GM21423 (cell line): ENCODE data around the gene TCERG1L.

Source experiments
- ATAC-seq: cut with Tn5 transposase; IDR thresholded peaks from one replicate; pipeline ENCODE4 v1.9.1; 2021; ENCODE audit warnings: mild to moderate bottlenecking, moderate library complexity; ENCODE audit not compliant: unreplicated experiment

TCERG1L gene

DNA sequence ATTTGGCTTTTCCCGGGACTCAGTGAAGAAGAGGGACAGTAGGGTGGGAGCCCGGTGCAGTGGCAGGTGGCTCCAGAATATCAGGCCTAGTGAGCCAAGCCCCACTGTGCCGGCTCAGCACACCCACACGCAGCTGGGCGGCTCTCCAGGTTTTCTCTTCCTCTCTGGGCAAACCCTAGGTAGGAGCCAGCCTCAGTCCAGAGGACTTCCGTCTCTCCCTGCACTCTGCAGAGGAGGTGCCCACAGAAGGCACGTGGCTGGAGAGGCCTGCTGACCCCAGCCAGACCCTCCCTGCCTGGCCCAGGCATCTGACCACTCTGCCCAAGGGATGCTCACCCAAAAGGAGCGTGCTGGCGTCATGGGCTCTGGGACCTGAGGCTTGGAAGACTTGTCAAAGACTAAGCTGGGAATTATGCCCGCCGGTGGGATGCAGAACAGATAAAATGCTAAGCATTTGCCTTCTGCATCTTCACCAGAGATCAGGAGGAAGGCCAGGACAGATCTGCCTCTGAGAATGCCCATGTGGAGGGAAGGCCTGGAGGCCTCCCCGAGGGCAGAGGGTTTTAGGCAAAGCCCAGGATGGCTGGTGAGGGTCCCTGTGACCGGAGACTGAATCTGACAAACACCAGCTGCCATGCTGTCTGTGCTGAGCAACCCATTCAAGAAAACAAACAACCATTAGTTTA is 40.2 kb downstream of the TCERG1L start:
- no peak for ATAC-seq

DNA sequence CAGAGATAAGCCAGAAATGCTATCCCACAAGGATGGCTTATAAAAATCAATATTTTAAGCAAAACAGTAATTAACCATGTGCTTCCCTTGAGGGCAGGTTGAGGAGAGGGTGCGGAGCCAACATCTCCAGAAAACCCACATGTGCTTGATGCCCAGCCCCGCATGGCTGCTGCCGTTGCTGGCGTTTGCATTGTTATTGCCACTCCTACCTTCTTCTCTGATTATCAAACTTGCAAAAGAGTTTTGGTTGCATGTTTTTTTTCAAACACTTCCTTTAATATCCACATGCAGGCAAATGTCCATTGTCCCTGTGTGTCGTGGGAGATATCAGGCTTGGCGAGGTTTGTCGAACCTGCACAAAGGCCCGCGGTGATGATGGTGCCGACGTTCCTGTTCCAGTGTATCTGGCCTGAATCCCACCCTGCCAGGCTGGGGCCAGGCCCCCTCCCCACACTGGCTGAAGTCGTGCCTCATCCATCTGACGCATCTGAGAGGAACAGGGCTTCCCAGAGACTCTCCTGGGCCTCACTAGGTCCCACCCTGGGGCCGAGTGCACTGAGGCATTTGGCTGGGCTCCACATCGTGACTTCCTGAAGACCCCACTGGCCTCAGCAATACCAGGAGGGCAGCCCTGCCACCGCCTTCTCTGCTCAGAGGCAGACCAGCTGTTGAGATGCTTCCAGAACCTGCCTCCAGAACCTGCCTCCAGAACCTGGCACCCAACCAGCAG is 40.9 kb downstream of the TCERG1L start:
- ATAC-seq, result no peak

DNA sequence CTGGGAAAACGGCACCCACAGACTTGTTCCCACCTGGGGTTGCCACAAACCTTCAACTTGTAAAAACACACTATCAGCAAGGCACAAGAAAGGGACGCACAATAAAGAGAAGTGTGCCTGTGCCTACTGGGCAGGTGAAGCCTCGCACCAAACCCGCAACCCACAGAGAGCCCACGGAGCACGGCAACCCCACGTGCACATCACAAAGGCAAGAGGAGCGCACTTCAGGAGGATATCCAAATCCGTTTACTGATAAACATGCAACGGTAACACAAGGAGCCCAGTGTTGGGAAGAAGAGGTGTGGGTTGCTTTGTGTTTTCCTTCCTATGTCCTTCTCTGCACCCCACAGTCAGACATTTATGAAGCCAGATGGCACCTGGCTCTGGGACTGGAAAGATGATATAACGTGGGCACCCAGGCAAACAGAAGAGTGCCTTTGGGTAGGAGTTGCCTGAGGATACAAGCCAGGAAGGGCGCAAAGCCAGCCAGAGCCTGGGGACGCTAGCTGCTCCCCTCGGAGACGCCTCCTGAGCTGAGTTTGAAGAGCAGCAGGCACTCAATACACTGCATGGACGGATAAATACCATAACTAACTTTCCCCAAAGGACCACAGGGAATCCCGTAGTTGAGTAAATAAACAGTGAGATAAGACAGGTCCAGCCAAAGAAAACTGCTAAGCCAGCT is 41.6 kb downstream of the TCERG1L start:
- ATAC-seq, result no peak

DNA sequence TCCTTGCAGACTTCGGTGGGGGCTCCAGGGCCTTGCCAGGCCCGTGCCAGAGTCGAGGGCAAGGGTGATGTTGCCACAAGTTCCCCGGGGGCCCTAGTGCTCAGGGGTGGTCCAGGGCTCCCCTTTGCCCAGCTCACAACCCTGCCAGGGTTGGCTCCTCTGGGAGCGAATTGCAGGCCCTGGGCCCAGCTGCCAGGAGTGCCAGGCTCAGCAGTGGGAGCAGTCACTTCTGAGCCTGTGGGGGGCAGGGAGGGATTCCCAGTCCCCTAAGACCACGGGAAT is 43.8 kb downstream of the TCERG1L start:
- no peak for ATAC-seq

DNA sequence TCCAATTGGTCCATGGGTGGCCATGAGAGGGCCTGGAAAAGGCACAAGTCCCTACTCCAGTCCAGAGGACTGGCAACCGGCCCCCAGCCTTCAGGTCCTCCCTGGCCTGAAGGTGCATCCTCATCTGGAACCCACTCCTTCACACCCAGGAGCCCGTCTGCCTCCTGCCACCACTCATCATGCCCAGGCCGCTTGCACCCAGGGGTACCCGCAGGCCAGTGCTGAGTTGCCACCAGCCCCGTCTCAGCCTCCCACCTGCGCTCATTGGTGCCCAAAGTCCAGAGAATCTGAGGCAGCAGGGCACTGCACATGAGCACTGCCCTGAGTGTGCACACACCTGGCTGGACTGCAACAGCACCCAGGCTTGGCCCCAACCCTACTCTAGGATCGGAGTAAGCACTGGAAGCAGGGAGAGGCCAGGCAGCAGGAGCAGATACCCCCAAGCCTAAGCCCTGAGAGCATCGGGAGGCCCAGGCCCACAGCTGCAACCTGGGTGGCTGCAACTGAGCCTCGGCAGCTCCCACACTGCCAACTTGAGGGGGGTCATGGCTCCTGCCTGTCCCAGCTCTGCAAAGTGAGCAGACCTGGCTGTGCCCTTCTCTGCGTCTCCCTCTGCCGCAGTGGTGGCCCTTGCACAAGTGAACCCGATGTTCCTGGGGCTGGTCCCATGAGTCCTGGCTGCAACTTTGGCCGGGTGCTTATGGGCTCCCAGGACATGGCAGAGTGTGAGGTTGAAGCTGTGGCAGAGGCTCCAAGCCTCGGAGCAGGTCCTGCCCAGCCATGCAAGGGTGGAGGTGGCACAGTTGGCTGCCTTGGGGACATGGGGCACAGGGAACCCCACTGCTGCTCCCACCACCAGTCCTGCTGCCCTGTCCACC is 44.3 kb downstream of the TCERG1L start:
- ATAC-seq, result no peak

DNA sequence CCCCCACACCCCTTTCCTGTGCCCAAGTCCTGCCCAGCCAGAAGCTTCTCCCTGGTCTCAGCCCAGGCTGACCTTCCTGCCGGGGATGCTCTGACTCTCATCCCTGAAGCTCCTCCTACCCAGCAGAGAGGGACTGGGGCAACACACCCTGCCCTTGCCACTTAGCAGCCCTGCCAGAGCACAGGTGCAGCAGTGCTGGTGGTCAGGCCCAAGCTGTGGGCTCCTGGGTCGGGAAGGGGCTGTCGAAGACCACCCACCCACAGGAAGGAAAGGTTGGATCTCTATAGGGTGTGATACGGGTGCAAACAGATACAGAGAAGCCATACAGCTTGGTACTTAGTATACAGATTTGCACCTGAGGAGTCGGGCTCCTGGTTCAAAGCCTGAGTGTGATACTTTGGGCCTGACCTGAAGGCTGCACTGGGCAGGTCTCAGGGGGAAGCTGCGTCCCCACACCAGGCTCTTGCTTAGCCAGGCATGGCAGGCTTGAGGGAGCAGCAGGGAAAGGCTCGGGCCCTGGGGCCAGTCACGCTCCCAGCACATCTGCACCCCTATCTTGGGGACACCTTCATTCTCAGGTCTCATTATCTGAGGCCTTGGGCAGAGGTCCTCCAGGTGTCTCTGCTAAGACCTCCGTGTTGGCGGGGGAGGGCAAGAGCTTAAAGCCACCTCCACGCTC is 47.3 kb downstream of the TCERG1L start:
- ATAC-seq, result no peak

DNA sequence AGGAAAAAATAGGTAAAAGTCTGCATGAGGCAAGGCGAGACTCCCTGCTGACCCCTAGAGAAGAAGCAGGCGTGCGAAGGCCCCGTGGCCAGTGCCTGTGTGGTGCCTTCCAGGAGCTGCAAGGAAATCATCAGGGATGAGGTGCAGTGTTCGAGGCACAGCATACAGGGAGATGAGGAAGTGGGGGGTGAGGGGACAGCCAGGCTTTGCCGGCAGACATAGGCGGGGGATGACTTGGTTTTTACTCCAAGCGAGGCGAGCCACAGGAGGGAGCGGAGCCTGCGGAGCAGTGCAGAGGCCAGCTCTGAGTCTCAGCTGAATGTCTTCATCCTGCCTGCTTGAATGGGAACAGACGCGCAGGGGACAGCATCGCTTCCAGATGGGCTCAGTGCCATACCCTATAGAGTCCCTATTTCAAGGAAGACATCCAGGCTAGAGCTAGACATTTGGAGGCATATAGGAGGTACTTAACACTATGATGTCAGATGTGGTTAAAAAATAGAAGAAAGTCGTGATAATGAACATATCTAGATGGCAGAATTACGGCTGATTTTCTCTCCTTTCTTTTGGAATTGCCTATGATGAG is 49.5 kb downstream of the TCERG1L start:
- no peak for ATAC-seq

DNA sequence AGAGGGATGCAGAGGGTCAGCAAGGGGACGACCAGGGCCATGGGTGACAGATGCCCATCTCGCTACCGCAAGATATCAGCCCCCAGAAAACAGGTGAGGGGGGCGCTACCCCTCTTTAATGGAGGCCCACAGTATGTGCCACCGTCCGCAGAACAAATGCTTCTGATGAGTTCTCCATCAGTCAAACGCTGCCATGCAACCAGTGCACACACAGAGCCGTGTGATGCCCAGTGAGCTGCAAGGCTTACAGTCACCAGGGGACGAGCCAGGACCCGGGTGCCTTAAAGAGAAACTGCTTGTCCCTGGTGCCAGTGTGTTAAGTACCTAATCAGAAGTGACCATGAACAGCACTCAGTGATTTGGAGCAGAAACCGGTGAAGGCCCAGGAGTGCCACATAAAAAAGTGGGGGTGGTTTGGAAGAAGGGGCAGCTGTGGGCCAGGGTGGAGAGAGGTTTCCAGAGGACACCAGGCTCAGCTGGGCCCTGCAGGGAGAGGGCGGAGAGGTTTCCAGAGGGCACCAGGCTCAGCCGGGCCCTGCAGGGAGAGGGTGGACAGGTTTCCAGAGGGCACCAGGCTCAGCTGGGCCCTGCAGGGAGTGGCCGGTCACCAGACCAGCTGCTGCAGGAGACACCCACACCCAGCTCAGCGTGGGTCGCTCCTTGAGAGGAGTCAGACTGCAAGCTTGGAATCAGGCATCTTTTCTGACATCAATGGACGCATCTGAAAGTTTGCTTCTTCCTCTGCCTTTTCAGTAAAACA is 50.9 kb downstream of the TCERG1L start:
- no peak for ATAC-seq

DNA sequence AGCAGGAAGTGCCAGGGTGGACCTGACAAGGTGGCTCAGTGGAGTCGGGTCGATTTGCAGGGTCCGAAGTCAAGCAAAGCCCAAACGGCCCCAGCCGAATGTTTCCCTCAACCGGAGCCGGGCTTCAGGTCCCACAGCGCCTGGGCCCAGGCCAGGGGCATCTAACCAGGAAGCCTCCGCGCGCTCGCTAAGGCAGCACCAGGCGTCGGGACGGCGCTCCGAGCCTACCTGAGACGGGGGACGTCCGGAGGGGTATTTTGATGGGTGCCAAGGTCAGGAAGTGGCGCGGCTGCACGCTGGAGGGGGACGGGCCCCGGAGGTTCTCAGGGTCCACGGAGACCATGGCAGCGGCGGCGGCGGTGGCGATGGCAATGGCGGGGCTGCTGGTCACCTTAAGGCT is 51.5 kb downstream of the TCERG1L start:
- no peak for ATAC-seq

DNA sequence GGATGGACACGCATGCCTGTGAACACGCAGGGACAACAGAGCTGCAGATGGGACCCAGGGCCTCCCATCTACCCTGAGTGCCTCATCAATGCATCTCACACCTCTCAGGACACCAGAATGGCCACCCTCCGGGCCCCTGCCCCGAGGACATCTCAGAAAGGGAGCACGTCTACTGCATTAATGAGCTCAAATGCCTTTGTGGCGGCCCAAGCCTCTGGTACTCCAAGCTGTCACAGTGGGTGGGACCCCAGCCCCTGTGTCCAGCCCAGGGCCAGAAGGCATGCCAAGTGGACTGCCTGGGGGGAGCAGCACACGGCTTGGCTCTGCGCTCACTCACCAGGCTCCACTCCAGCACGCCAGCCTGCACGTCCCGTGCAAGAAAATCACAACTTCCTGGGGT is 52.0 kb downstream of the TCERG1L start:
- ATAC-seq, result no peak

DNA sequence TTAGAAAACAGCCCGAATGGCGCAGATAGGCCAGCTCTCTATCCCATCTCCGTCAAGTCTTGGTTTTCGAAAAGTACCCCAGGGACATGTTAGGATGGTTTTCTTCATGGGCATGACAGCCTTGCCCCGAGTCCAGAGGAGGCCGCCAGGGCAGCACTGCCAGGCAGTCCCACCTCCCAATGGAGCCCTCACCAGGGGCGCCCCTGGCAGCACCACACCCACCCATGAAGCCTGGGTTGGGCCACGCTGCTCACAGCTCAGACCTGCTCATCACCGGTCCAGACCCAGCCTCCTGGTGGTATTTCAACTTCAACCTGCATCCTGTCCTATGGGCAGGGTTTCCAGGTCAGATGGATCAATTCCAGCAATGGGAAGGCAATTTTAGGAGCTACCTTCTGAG is 53.3 kb downstream of the TCERG1L start:
- ATAC-seq, result no peak

DNA sequence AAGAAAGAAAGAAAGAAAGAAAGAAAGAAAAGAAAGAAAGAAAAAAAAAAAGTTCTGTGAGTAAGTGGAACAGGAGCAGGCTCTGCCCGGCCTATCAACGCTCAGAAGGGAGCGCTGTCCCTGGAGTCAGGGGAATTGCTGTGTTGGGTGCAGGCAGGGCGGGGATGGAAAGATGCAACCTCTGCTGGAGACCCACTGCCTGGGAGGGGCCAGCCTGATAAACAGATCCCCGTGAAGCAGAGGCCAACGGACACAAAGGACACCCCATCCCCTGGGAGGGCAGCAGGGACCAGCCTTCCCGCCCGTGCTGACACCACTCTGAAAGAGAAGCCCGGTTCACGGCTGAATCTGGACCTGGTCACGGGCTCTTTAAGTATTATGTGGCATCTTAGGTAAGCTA is 54.5 kb downstream of the TCERG1L start:
- no peak for ATAC-seq

DNA sequence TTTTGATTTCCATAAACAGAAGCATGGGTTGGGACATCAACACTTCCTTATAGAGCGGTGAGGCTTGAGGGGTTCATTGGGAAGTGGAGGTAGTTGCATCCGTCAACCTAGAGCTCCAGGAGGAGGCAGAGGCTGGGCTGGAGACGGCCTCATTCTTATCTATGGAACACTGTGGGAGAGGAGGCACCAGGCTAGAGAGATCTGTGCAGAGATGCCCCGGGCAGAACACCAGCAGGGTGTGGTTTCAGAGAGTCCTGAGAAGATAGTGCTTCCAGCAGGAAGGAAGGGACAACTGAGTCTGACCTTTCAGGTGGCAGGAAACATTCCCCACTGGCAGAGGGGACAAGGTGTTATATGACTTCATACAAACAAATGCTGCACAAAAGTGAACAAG is 56.7 kb downstream of the TCERG1L start:
- ATAC-seq, result no peak

DNA sequence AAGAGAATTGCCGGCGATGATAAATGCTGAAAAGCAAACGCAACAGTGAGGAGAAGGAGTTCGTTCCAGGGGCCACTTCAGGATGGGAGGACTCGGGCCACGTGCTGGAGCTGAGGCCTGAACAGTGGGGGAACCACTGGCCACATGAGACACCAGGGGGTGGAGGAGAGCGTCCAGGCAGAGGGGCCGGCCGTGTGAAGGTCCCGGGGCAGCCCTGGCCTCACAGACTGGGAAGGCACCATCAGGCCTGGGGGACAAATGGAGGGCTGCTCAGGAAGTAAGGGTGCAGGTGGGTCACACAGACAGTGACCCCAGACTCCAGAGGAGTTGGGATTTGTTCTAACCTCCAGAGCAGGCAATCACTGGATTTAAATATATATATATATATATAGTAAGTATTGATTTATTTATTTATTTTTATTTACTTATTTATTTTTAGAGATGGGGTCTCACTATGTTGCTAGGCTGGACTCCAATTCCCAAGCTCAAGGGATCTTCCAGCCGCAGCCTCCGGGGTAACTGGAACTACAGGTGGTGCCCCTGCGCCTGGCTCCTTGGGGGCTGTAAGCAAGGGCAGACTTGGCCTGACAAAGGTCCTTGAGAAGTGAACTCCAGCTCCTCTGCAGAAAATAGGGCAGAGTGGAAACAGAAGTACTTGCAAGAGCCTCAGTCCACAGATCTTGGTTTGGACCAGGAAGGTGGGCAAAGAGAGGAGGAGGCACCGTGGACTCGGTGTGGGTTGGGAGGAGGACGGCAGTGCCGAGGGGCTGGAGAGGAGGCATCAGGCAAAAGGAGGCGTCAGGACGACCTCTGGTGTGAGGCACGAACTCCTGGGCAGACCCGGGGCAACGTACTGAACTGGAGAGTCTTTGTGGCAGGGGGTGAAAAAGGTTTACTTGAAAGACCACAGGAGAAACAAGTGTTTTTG is 57.3 kb downstream of the TCERG1L start:
- no peak for ATAC-seq

DNA sequence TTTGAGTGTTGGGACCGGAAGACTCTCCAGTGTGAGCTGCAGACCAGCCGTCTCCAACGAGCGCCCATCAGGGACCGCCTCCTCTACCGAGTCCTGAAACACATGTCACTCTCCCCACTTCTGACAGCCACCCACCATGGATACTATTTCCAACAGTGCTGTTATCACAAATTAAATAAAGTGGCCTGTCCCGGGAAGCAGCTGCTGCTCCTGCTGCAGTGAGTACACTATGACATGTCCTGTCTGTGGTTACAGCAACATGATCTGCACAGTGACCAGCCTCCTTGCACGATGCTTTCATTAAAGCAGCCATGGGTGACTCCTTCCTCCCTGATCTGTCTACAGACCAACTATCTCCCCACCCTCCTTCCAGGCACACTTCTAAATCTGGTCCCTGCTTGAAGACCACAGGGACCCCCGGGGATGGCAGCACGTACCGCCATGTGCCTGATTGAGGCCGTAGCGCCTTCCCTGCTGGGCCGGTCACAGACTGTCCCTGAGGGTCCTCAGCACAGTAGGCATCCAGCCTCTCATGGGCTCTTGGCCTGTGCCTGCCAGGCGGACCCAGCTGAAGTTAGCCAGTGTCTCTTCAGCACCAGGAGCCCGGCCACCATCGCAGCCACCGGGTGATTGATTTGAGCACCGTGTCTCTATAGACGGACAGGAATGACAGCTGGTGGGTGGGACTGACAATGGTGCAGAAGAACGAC is 58.8 kb downstream of the TCERG1L start:
- ATAC-seq, result no peak

DNA sequence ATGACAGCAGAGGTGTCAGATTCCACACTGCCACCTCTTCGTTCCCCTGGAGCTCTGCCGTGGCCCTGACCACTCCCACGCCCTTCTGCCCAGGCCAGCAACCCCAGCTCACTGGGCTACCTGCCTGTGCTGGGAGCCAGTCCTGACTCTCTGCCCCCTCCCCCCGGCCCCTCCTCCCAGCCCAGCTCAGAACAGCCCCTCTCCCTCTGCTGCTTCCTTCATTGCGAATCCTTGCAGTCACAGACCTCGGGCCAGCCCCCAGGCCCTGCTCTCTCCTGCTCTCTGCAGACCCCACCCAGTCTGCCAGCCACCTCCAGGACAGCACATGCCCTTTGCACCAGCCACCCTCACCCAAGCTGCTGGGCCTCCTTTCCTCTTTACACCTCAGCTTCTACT is 60.4 kb downstream of the TCERG1L start:
- ATAC-seq, result no peak

DNA sequence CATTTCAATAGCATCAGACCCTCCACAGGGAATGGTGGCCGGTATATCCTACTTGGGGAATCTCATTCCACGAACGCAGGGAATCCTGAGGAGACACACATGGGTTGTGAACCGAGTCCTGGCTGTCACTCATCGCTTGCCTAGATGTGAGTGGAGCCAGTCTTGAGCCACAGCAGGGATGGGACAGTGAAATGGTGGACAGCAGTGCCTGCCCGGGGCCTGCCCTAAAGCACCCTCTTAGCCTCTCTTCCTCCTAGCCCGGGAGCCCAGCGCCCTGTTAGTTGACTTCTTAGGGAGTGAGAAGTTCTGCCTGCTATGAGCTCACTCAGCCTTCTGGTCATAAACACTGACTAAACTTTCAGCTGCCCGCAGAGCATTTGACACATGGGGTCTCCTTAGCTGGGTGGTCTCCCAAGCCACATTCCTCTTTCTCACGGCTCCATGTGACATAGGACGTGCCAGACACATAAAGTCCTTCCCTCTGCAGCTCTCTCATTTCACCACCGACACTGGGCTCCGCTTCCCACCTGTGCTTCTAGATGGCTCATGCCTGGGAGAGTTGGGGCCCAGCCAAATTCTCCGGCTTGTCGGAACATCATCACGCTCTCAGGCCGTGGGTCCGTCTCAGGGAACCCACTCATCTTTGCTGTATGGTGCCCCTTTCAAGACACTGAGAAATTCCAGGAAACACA is 60.9 kb downstream of the TCERG1L start:
- no peak for ATAC-seq

DNA sequence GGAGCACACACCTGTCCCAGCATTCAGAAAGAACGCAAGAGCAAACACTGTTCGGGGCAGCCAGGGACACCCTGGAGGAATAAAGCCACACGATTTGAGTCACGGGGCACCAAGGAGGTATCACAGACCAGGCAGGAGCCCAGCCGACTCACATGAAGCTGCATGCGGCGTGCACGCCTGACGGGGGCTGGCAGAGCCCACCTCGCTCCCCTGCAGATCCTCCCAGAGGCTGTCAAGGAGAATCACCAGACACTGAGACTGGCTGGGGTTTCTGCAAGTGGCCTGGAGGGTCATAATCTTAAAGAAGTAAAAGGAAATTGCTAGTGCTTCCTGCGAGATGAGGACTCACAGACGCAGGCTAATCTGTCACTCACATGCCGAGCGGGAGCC is 61.6 kb downstream of the TCERG1L start:
- no peak for ATAC-seq
